ENCODE data around the gene DGKE.

DNA sequence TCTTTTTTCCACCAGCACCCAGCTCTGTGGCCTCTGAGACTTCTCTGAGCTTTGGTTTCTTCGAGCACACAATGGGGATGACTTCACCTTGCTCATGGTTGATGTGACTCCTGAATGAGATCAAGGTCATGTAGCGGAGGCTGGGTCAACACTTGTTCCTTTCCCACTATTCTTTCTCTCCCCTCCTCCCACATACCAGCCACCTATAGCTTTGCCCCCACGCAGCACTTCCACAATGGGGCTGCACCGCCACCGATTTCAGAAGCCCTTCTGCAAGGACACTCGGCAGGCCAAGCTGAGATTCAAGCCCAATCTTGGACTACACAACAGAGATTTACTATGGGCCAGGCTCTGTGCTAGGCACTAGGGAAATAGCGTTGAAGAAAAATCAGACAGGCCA is 65.5 kb downstream of the DGKE start:
- TF ChIP-seq EZH2 (IDR thresholded peaks at IDR 0.05; ENCODE audit: borderline replicate concordance, low read length): no peak
- TF ChIP-seq, protein P1, sequence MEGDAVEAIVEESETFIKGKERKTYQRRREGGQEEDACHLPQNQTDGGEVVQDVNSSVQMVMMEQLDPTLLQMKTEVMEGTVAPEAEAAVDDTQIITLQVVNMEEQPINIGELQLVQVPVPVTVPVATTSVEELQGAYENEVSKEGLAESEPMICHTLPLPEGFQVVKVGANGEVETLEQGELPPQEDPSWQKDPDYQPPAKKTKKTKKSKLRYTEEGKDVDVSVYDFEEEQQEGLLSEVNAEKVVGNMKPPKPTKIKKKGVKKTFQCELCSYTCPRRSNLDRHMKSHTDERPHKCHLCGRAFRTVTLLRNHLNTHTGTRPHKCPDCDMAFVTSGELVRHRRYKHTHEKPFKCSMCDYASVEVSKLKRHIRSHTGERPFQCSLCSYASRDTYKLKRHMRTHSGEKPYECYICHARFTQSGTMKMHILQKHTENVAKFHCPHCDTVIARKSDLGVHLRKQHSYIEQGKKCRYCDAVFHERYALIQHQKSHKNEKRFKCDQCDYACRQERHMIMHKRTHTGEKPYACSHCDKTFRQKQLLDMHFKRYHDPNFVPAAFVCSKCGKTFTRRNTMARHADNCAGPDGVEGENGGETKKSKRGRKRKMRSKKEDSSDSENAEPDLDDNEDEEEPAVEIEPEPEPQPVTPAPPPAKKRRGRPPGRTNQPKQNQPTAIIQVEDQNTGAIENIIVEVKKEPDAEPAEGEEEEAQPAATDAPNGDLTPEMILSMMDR (conservative IDR thresholded peaks at IDR 0.05 in 1 of 2, IDR thresholded peaks at IDR 0.05 in 1 of 2; ENCODE audit: extremely low read depth in 1 of 2, insufficient read depth in 1 of 2, low read depth in 1 of 2, low read length in 2 of 2): no peak

Data from mammary epithelial cell (primary cell).